Transverse colon (tissue), 4 donors: Measurements from ENCODE around the gene MEG3. TPM values are rescaled to one million over a fixed set of nuclear protein-coding genes. Genes with fewer than 3 reads are reported as not detected.

Source experiments
- DNase-seq: peaks from one replicate; pipeline ENCODE4 v3.0.0-alpha.2; 2019
- H3K27ac ChIP-seq, 4 donors: fragments of 200-600 bp; sonication (generic); 2 replicates each; pipeline ENCODE4 v1.5.1; 2016 to 2018; ENCODE audit warnings: inconsistent platforms in 4 of 4
- H3K27me3 ChIP-seq: fragments of 200-600 bp; sonication (generic); 2 replicates; pipeline ENCODE4 v1.5.1; 2017; ENCODE audit warnings: inconsistent platforms
- H3K36me3 ChIP-seq, 4 donors: fragments of 200-600 bp; sonication (generic); 2 replicates each; pipeline ENCODE4 v1.5.1; 2017 to 2019; ENCODE audit warnings: inconsistent platforms in 4 of 4
- H3K4me1 ChIP-seq, 4 donors: fragments of 200-600 bp; sonication (generic); 2 replicates each; pipeline ENCODE4 v1.5.1; 2017 to 2020; ENCODE audit warnings: inconsistent platforms in 4 of 4
- H3K4me3 ChIP-seq, 4 donors: fragments of 200-600 bp; sonication (generic); 1 replicate in 1 of 4; 2 replicates in 3 of 4; pipeline versions ENCODE4 v1.5.1 to v1.6.1; 2017 to 2019; ENCODE audit warnings: inconsistent platforms in 4 of 4
- H3K9me3 ChIP-seq, 2 donors: fragments of 200-600 bp; sonication (generic); 2 replicates each; pipeline ENCODE4 v1.5.1; 2017 to 2019; ENCODE audit warnings: inconsistent platforms in 2 of 2
- EP300 ChIP-seq: sonication (generic); formaldehyde crosslinking; IDR thresholded peaks from one replicate; pipeline ENCODE4 v1.6.1; 2017; ENCODE audit warnings: antibody characterized with exemption, low read depth
- POLR2A ChIP-seq: fragments of 450-650 bp; IDR thresholded peaks from one replicate; pipeline ENCODE4 v1.6.1; 2016; ENCODE audit warnings: antibody characterized with exemption, mild to moderate bottlenecking, moderate library complexity
- POLR2AphosphoS5 ChIP-seq, 3 donors: sonication (generic); formaldehyde crosslinking; IDR thresholded peaks; one replicate each; pipeline ENCODE4 v1.6.1; 2016; ENCODE audit warnings: antibody characterized with exemption in 3 of 3
- WGBS, 2 donors: methylation state at CpG; one replicate each; pipeline ENCODE4 v1.1.5; 2018; ENCODE audit warnings: low coverage in 1 of 2; 5-methylcytosine and 5-hydroxymethylcytosine counted together
- in situ Hi-C, 4 donors: fragments of 200-750 bp; cut with MboI; loops; one replicate each; pipeline versions ENCODE4 v1.15.0 to v1.15.1; 2017; ENCODE audit warnings: low sequenced_read_pairs in 3 of 4, low pct_ligation_motif_present in 1 of 4, low pct_unique_long_range_greater_than_20kb in 1 of 4
- intact Hi-C: fragments of 100-400 bp; cut with DNase I; formaldehyde crosslinking; loops from one replicate; pipeline ENCODE4 v1.15.1; 2023; ENCODE audit warnings: low total_unique reads
- total RNA-seq, 4 donors: library from RNA; depleted of rRNA; stranded (reverse); fragments of >200 nt; gene quantifications; one replicate each; pipeline ENCODE4 v1.1.0, GENCODE V29; 2016
- TF ChIP-seq, protein P1 (sequence below), 5 experiments: fragments of 200-600 bp in 3 of 5; fragments of 450-650 bp in 2 of 5; sonication (generic) in 3 of 5; IDR thresholded peaks; 1 replicate in 2 of 5; 2 replicates in 3 of 5; pipeline ENCODE4 v1.5.1; 2016 to 2017; ENCODE audit warnings: antibody characterized with exemption in 5 of 5, inconsistent platforms in 3 of 5, mild to moderate bottlenecking in 2 of 5, moderate library complexity in 1 of 5

The MEG3 gene
- total RNA-seq = 100 to 1,000 TPM in 1 of 4 donors, 10 to 100 TPM in 3; 10.6 to 156 (median 40.1) TPM

DNA sequence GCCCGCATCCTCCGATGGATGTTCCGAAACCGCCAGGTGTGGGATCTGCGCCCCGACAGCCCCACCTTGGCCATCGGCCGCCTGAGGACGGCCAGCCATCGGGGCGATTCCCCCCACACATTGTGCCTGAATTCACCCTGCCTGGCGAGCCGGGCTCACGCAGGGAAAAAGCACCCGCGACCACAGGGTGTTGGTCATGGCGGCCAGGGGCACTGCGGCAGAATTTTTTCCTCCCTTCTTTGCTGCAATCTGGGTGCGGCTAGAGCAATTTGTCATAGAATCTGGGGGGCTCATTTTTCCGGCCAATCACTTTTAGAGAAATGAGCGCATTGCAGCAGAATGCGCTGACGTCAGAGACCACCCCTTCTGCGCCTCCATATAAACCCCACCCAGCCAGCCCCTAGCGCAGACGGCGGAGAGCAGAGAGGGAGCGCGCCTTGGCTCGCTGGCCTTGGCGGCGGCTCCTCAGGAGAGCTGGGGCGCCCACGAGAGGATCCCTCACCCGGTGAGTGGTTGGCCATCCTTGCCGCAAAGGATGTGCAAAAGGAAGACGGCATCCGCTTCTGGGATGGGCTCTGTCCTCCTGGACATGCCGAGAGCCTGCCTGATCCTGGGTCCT lies at the start of gene MEG3:
Gene MEG3, plus strand, starts transcription at position 406 of the 619 bp plus-strand sequence.
- no peaks in the 10 kb centered on the region for H3K9me3 ChIP-seq
- 53 to 65% methylated on average over 3 to 39 of the region's 39 CpGs for WGBS, 2 donors
- H3K36me3 ChIP-seq = no peaks in the 10 kb centered on the region
- TF ChIP-seq, protein P1, sequence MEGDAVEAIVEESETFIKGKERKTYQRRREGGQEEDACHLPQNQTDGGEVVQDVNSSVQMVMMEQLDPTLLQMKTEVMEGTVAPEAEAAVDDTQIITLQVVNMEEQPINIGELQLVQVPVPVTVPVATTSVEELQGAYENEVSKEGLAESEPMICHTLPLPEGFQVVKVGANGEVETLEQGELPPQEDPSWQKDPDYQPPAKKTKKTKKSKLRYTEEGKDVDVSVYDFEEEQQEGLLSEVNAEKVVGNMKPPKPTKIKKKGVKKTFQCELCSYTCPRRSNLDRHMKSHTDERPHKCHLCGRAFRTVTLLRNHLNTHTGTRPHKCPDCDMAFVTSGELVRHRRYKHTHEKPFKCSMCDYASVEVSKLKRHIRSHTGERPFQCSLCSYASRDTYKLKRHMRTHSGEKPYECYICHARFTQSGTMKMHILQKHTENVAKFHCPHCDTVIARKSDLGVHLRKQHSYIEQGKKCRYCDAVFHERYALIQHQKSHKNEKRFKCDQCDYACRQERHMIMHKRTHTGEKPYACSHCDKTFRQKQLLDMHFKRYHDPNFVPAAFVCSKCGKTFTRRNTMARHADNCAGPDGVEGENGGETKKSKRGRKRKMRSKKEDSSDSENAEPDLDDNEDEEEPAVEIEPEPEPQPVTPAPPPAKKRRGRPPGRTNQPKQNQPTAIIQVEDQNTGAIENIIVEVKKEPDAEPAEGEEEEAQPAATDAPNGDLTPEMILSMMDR (IDR thresholded peaks at IDR 0.05) = no peak
- TF ChIP-seq POLR2A = peak; percentile 81
- TF ChIP-seq POLR2AphosphoS5 (IDR thresholded peaks at IDR 0.05) = peak; percentile 90 to 95 (median 90)
- intact Hi-C loops = no loop called here
- DNase-seq = peak; percentile 22
- peak within 1 kb of the TSS in 2 of 4 donors; percentile 14 to 37 for H3K4me3 ChIP-seq
- peak within 1 kb of the TSS in 3 of 4 donors; percentile 46 to 59 (median 49) for H3K27ac ChIP-seq
- peaks cover 33% of the 10 kb centered on the region for H3K27me3 ChIP-seq
- H3K4me1 ChIP-seq = no peaks in the 10 kb centered on the region
- in situ Hi-C loops = loop anchor here in 2 of 4 donors (25.0 kb wide), 1 partner anchor 811 kb away; no protein-coding TSS in a partner anchor

DNA sequence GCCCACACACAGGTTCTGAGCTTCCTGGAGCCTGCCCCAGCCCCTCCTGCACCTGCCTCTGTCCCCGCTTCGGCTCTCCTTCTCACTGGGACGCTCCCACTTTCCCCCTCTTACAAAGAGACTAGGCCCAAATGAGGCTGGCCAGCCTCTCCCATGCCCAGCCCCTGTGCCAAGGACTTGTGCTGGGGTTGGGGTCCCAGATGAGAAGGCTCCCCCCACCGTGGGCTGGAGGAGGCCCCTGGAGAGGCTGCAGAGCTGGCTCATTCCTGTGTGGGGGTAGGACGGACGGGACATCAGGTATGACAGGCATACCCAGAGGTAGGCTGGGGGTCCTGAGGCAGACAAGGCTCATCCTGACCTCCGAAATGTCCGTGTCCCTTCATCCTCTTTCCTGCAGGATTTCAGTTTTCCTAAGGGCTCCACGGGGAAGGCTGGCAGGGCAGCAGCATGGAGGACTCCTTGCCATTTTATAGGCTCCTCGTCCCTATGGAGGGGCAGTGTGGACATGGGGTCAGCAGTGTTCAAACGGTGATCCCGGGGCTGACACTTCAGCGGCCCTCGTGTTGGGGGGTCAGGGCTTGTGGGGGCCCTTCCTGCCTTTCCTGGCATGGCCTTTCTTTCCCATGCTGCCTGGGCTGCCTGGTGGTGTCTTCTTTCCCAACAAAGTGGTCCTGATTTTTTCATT lies 49.1 kb upstream of the MEG3 start:
- no peak overlapping the region for H3K4me3 ChIP-seq
- H3K36me3 ChIP-seq = no peaks in the 10 kb centered on the region
- no peak overlapping the region for H3K27ac ChIP-seq
- TF ChIP-seq POLR2A (no peak), POLR2AphosphoS5 (IDR thresholded peaks at IDR 0.05) (no peak), EP300 (no peak)
- TF ChIP-seq, protein P1 (IDR thresholded peaks at IDR 0.05) = no peak
- 75% methylated on average over 14 of the region's 14 CpGs; no CpG with 5 or more reads in 1 of the 2 donors for WGBS, 2 donors
- H3K9me3 ChIP-seq = no peaks in the 10 kb centered on the region
- DNase-seq = no peak
- in situ Hi-C loops (no loop called here), intact Hi-C loops (no loop called here)
- no peaks in the 10 kb centered on the region for H3K27me3 ChIP-seq
- H3K4me1 ChIP-seq = no peaks in the 10 kb centered on the region

DNA sequence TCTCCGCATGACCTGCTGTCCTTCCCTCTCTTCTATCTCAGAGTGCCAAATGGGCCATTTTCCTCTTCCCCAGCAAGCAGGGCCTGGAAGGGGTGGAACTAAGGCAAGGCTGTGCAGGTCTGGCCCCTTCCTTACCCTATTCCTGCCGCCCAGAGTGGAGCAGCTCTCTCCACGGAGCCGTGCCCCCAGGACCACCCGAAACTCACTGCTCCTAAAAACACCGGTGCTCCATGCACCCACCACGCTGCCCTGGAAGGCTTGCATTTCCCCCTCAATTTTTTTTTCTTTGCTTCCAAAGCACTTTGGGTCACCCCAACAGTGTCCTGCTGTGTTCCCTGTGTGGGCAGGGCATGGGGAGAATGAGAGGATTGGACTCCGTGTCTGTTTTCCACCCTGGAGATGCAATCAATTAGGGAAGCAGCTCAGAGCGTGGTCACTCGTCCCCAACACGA lies 48.5 kb upstream of the MEG3 start:
- intact Hi-C loops = no loop called here
- TF ChIP-seq EP300 (no peak), POLR2A (no peak), POLR2AphosphoS5 (IDR thresholded peaks at IDR 0.05) (no peak)
- TF ChIP-seq, protein P1 (IDR thresholded peaks at IDR 0.05) = no peak
- Histone ChIP-seq H3K27ac (no peak overlapping the region), H3K4me3 (no peak overlapping the region), H3K9me3 (no peaks in the 10 kb centered on the region), H3K4me1 (no peaks in the 10 kb centered on the region), H3K36me3 (no peaks in the 10 kb centered on the region), H3K27me3 (no peaks in the 10 kb centered on the region)
- DNase-seq = no peak
- in situ Hi-C loops = no loop called here
- WGBS, 2 donors = 74 to 79% methylated on average over 5 to 11 of the region's 11 CpGs

DNA sequence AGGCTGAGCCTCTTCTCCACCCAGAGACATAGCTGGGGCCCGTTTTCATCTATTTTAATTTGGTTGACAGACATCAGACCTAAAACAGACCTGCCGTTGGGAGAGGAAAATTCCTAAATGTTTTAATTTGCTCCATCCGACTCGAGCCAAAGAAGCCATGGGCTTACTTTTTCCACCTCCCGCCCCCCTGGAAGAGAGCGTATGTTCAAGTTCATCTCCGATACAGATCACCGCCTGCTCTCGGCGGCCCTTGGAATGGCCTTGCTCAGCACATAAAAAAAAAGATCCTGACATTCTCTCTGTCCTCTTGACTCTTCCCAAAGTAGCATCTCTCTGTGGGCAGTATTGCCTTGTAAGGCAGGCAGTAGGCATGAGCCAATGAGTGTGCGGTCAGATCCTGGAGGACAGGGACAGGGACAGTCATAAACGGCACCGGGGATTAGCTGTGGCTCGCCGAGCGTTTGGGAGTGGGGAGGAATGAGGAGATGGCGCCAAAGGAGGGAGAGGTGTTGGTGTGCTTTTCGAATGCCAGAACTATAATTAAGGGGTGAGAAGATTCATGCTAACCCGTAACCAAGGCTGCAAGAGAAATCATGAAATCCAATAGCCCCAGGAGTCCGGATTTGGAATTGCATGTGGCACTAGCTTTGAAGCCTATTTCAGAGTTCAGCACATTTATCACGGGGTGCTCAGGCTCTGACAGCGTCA lies 47.9 kb upstream of the MEG3 start:
- no peak overlapping the region for H3K27ac ChIP-seq
- H3K27me3 ChIP-seq = no peaks in the 10 kb centered on the region
- 54 to 77% methylated on average over 7 to 22 of the region's 22 CpGs for WGBS, 2 donors
- H3K4me3 ChIP-seq = no peak overlapping the region
- H3K9me3 ChIP-seq = no peaks in the 10 kb centered on the region
- intact Hi-C loops = loop anchor here (1.0 kb wide), 1 partner anchor 35 kb away; no protein-coding TSS in a partner anchor
- no peaks in the 10 kb centered on the region for H3K36me3 ChIP-seq
- TF ChIP-seq POLR2A = no peak
- TF ChIP-seq, protein P1 (IDR thresholded peaks at IDR 0.05) = no peak
- TF ChIP-seq EP300 = no peak
- TF ChIP-seq POLR2AphosphoS5 (IDR thresholded peaks at IDR 0.05) = no peak
- in situ Hi-C loops = no loop called here
- no peak for DNase-seq
- H3K4me1 ChIP-seq = no peaks in the 10 kb centered on the region
